SU-DHL-6 (cell line): ENCODE measurements around the gene NACA2.
"Not testable (repeated sequence)": the region's sequence is repeated elsewhere in the genome, so short reads cannot be mapped to it uniquely, and the experiment has no call there.

Experiments used
- H2AFZ ChIP-seq: fragments of 200-600 bp; sonication (generic); 2 replicates; pipeline ENCODE4 v1.6.1; 2014; ENCODE audit warnings: low read depth, mild to moderate bottlenecking, moderate library complexity, mixed read lengths, antibody characterized with exemption, low read length; ENCODE audit not compliant: severe bottlenecking
- H3F3A ChIP-seq: fragments of 200-600 bp; shearing (Covaris generic); 2 replicates; pipeline ENCODE4 v1.6.0; 2016; ENCODE audit warnings: antibody characterized with exemption, mild to moderate bottlenecking; ENCODE audit not compliant: insufficient read depth
- H3K27ac ChIP-seq: fragments of 200-600 bp; sonication (generic); 2 replicates; pipeline ENCODE4 v1.5.1; 2016; ENCODE audit warnings: low read depth, mild to moderate bottlenecking, low read length, moderate library complexity, mixed read lengths
- H3K27me3 ChIP-seq: fragments of 200-600 bp; sonication (generic), shearing (Covaris generic); 2 replicates; pipeline ENCODE4 v1.6.0; 2014; ENCODE audit warnings: mild to moderate bottlenecking, low read length
- H3K36me3 ChIP-seq: fragments of 200-600 bp; sonication (generic); 2 replicates; pipeline ENCODE4 v1.6.1; 2014; ENCODE audit warnings: mild to moderate bottlenecking, low read length, mixed read lengths
- H3K4me2 ChIP-seq: fragments of 300-600, 200-600 bp; shearing (Covaris generic), sonication (generic); 2 replicates; pipeline ENCODE4 v1.6.0; 2014; ENCODE audit warnings: low read length, low read depth, mild to moderate bottlenecking; ENCODE audit not compliant: poor library complexity, severe bottlenecking
- H3K4me3 ChIP-seq: fragments of 200-600 bp; sonication (generic); 2 replicates; pipeline ENCODE4 v1.5.1; 2014; ENCODE audit warnings: antibody characterized with exemption, low read length, mild to moderate bottlenecking, mixed read lengths; ENCODE audit not compliant: insufficient read depth, poor library complexity, severe bottlenecking
- H3K79me2 ChIP-seq: fragments of 200-600 bp; sonication (generic); 2 replicates; pipeline ENCODE4 v1.6.1; 2014; ENCODE audit warnings: mild to moderate bottlenecking, low read length, moderate library complexity; ENCODE audit not compliant: insufficient read depth
- H3K9ac ChIP-seq: fragments of 200-600 bp; sonication (generic); 2 replicates; pipeline ENCODE4 v1.7.0; 2014; ENCODE audit warnings: mild to moderate bottlenecking, low read length
- H3K9me2 ChIP-seq: fragments of 200-600 bp; sonication (generic); replicated peaks from 2 replicates; pipeline ENCODE4 v1.6.1; 2014; ENCODE audit warnings: low read length; ENCODE audit not compliant: insufficient read depth
- H3K9me3 ChIP-seq: fragments of 200-600 bp; sonication (generic); 2 replicates; pipeline ENCODE4 v1.6.1; 2014; ENCODE audit warnings: low read length, mixed read lengths; ENCODE audit not compliant: insufficient read depth
- H4K20me1 ChIP-seq: fragments of 200-600 bp; sonication (generic); 2 replicates; pipeline ENCODE4 v1.6.1; 2014; ENCODE audit warnings: low read depth, mild to moderate bottlenecking, antibody characterized with exemption, low read length, moderate library complexity, mixed read lengths
- EZH2phosphoT487 ChIP-seq: fragments of 200-600 bp; sonication (generic), shearing (Covaris generic); conservative IDR thresholded peaks from 2 replicates; pipeline ENCODE4 v1.6.1; 2018; ENCODE audit warnings: mild to moderate bottlenecking, antibody characterized with exemption, low read length, moderate library complexity, mixed read lengths
- TF ChIP-seq, protein P1 (sequence below): fragments of 200-600 bp; sonication (generic); IDR thresholded peaks from one replicate; pipeline ENCODE4 v1.5.1; 2017; ENCODE audit warnings: antibody characterized with exemption, mild to moderate bottlenecking, low read length, moderate library complexity; ENCODE audit not compliant: insufficient read depth, poor library complexity, severe bottlenecking

The NACA2 gene

DNA sequence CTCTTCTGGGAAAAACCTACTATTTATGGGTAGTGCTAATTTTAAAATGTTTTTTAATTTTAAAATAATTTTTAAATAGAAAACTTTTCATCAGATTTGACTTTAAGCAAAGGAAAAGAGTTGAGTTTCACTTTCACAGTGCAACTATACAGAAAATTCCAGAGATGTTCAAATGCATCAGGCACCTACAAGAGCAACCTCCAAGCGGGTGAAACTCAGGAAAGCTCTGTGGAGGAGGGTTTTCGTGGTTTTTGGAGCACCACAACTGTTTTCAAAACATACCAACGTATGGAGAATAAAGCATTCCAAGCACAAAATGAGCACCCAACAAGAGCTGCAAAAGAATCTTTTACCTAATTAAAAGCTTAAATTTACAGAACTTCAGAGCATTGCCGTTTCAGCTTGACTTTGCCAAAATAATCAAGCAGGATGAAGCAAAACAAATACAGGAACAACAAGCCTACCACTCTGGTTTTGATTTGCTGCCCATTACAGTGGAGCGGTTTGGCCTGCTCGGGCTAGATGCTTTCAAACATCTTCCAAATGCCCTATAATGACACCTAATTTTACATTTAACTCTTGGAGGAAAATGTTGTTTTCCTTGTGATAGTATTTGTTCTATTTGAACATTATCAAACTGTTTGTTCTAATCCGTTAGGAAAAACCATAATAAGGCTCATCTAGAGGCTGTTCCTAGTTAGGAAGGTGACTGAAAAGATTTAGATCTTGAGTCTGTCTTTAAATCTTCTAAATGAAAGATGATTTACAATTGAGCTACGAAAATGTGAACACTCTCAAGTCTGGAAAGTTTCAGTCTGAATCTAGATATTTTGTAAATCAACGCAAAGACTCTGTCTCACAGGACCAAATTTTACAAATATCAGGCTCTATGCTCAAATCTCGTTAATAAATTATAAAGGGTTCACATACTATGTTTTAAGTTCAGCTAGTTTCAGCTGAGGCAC, 34.5 kb downstream of the NACA2 start:
- Histone ChIP-seq H3K4me3 (no peak overlapping the region), H3K27ac (no peak overlapping the region), H4K20me1 (no peaks in the 10 kb centered on the region), H3K27me3 (no peaks in the 10 kb centered on the region), H3K9ac (no peak overlapping the region), H3K4me2 (no peak overlapping the region), H2AFZ (no peak overlapping the region), H3K9me3 (no peaks in the 10 kb centered on the region), H3K9me2 (no peaks in the 10 kb centered on the region), H3F3A (no peaks in the 10 kb centered on the region), H3K36me3 (no peaks in the 10 kb centered on the region), H3K79me2 (no peaks in the 10 kb centered on the region)
- TF ChIP-seq, protein P1, sequence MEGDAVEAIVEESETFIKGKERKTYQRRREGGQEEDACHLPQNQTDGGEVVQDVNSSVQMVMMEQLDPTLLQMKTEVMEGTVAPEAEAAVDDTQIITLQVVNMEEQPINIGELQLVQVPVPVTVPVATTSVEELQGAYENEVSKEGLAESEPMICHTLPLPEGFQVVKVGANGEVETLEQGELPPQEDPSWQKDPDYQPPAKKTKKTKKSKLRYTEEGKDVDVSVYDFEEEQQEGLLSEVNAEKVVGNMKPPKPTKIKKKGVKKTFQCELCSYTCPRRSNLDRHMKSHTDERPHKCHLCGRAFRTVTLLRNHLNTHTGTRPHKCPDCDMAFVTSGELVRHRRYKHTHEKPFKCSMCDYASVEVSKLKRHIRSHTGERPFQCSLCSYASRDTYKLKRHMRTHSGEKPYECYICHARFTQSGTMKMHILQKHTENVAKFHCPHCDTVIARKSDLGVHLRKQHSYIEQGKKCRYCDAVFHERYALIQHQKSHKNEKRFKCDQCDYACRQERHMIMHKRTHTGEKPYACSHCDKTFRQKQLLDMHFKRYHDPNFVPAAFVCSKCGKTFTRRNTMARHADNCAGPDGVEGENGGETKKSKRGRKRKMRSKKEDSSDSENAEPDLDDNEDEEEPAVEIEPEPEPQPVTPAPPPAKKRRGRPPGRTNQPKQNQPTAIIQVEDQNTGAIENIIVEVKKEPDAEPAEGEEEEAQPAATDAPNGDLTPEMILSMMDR: no peak
- no peak for TF ChIP-seq EZH2phosphoT487

DNA sequence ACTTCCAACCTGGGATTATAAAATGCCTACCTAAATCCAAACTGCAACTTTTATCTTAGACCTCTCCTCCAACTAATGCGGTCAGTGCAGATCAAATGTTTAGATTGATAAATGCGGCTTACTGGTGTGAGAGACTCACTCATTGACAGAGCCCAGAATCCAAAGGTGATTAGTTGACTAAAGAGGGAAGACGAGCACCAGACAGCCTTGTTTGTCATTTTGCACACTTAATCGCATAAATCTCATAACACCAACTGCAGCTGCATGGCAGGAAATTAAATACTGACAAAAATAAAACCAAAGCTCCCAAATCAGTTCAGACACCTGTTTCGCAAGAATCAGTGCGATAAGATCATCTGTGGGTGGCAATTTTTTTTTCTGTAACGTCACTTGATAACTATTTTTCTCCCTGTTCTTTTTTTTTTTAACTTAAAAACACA, 35.9 kb downstream of the NACA2 start:
- Histone ChIP-seq H3F3A (no peaks in the 10 kb centered on the region), H3K4me2 (no peak overlapping the region), H3K9me3 (no peaks in the 10 kb centered on the region), H3K9me2 (no peaks in the 10 kb centered on the region), H2AFZ (no peak overlapping the region), H3K36me3 (no peaks in the 10 kb centered on the region), H3K79me2 (no peaks in the 10 kb centered on the region), H3K27me3 (0 out of 2 replicates have a peak, but pooled peaks cover 3% of the 10 kb centered on the region), H4K20me1 (no peaks in the 10 kb centered on the region), H3K4me3 (no peak overlapping the region), H3K27ac (no peak overlapping the region), H3K9ac (no peak overlapping the region)
- TF ChIP-seq, protein P1: no peak
- TF ChIP-seq EZH2phosphoT487: no peak

DNA sequence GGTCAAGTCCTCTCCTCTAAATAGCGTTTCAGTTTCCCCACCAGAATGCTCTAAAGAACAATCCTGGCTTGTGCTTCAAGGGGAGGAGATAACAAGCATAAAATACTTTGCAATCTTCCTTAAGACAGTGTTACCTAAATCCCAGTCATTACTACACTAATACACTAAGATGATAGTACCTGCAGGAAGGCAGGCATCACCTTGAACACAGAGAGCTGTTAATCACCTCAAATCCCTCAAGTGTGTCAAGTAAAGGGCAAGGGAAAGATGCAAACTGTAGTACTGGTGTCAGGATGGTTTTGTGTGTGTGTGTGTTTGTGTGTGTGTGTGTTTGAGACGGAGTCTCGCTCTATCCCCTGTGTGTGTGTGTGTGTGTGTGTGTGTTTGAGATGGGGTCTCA, 36.8 kb downstream of the NACA2 start:
- no peaks in the 10 kb centered on the region for H3K9me3 ChIP-seq

DNA sequence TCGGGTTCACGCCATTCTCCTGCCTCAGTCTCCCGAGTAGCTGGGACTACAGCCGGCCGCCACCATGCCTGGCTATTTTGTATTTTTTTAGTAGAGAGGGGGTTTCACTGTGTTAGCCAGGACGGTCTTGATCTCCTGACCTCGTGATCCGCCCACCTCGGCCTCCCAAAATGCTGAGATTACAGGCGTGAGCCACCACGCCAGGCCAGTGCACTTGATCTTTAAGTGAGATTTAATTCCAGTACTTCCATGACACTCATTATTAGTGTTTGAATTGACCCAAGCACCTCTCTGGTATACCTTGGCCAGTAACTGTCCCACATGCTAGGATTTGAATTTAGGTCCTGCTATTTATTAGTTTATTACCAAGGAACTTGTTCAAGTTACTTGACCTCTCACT, 38.5 kb downstream of the NACA2 start:
- not testable (repeated sequence) for H2AFZ ChIP-seq, H3K79me2 ChIP-seq, H3K4me3 ChIP-seq, H3K4me2 ChIP-seq, H3F3A ChIP-seq, H3K9ac ChIP-seq, H3K36me3 ChIP-seq, H3K27me3 ChIP-seq, H4K20me1 ChIP-seq, H3K27ac ChIP-seq, H3K9me3 ChIP-seq, H3K9me2 ChIP-seq

More for the DNA sequence above, 36.8 kb downstream of the NACA2 start:
- H3K27me3 ChIP-seq: 0 out of 2 replicates have a peak, but pooled peaks cover 6% of the 10 kb centered on the region
- no peaks in the 10 kb centered on the region for H3K9me2 ChIP-seq
- TF ChIP-seq, protein P1: no peak
- TF ChIP-seq EZH2phosphoT487: no peak
- H3K9ac ChIP-seq: no peak overlapping the region
- no peaks in the 10 kb centered on the region for H4K20me1 ChIP-seq
- H3K4me2 ChIP-seq: no peak overlapping the region
- H3K27ac ChIP-seq: no peak overlapping the region
- no peak overlapping the region for H3K4me3 ChIP-seq
- no peak overlapping the region for H2AFZ ChIP-seq
- no peaks in the 10 kb centered on the region for H3K36me3 ChIP-seq
- H3F3A ChIP-seq: no peaks in the 10 kb centered on the region
- no peaks in the 10 kb centered on the region for H3K79me2 ChIP-seq
